H1 (cell line): ENCODE data around the gene RFNG. TPM values are rescaled to one million over a fixed set of nuclear protein-coding genes. Genes with fewer than 3 reads are reported as not detected.

Experiments
- CTCF ChIA-PET: fragments of 300-600 bp; sonication (Branson Sonifier 250); formaldehyde crosslinking; loops from one replicate; lab custom pipeline; 2021; ENCODE audit not compliant: partially characterized antibody; lab: Charles Lee
- POLR2A ChIA-PET: fragments of 300-600 bp; sonication (Branson Sonifier 250); formaldehyde crosslinking; loops from one replicate; lab custom pipeline; 2021; ENCODE audit warnings: inconsistent platforms; ENCODE audit not compliant: partially characterized antibody; lab: Charles Lee
- DNase-seq, 2 experiments: peaks; one replicate each; pipeline versions ENCODE4 v3.0.0 to v3.0.0-alpha.2; 2010 to 2022; ENCODE audit warnings: low spot score in 2 of 2, low read depth in 1 of 2, mixed read lengths in 1 of 2
- FAIRE-seq: peaks from 2 replicates; lab custom pipeline; 2011; peaks lifted over from hg19 to GRCh38; lab: Jason Lieb, UNC
- H2AFZ ChIP-seq: 2 replicates; pipeline ENCODE4 v1.8.1; 2012; ENCODE audit warnings: low read length, inconsistent platforms
- H2AK5ac ChIP-seq: 2 replicates; pipeline ENCODE4 v1.6.1; 2013; ENCODE audit warnings: low read depth, low read length
- H2BK120ac ChIP-seq: replicated peaks from 2 replicates; pipeline ENCODE3; 2013; ENCODE audit warnings: low read depth, low read length, inconsistent platforms
- H2BK12ac ChIP-seq: 2 replicates; pipeline ENCODE4 v1.6.1; 2013; ENCODE audit warnings: low read depth, low read length
- H2BK15ac ChIP-seq: 2 replicates; pipeline ENCODE4 v1.6.1; 2013; ENCODE audit warnings: low read length
- H2BK20ac ChIP-seq: 2 replicates; pipeline ENCODE4 v1.6.1; 2013; ENCODE audit warnings: low read length
- H2BK5ac ChIP-seq: 2 replicates; pipeline ENCODE4 v1.6.1; 2013; ENCODE audit warnings: low read depth, low read length
- H3K14ac ChIP-seq: 2 replicates; pipeline ENCODE4 v1.6.1; 2013; ENCODE audit warnings: inconsistent platforms; ENCODE audit not compliant: insufficient read length
- H3K18ac ChIP-seq: 2 replicates; pipeline ENCODE4 v1.6.1; 2013; ENCODE audit warnings: low read length; ENCODE audit errors: extremely low read depth
- H3K23ac ChIP-seq: 2 replicates; pipeline ENCODE4 v1.6.1; 2013; ENCODE audit warnings: inconsistent platforms; ENCODE audit not compliant: insufficient read length
- H3K23me2 ChIP-seq: 2 replicates; pipeline ENCODE4 v1.6.1; 2013; ENCODE audit warnings: low read depth, low read length
- H3K27ac ChIP-seq: 2 replicates; pipeline ENCODE4 v1.6.1; 2011; ENCODE audit warnings: low read depth, low read length, inconsistent platforms
- H3K27me3 ChIP-seq, 4 experiments: replicated peaks in 1 of 4; 1 replicate in 1 of 4; 2 replicates in 3 of 4; pipeline versions ENCODE4 v1.6.1 to v1.8.1; 2011 to 2013; ENCODE audit warnings: low read length in 3 of 4, mild to moderate bottlenecking in 3 of 4, inconsistent platforms in 2 of 4, mixed read lengths in 2 of 4, moderate library complexity in 1 of 4; ENCODE audit not compliant: control insufficient read depth in 3 of 4, insufficient read depth in 3 of 4; ENCODE audit errors: extremely low read depth in 1 of 4
- H3K36me3 ChIP-seq, 4 experiments: 2 replicates each; pipeline versions ENCODE4 v1.6.1 to v1.8.1; 2011 to 2013; ENCODE audit warnings: mild to moderate bottlenecking in 4 of 4, low read length in 3 of 4, moderate library complexity in 2 of 4, control low read depth in 1 of 4, inconsistent platforms in 1 of 4; ENCODE audit not compliant: insufficient read depth in 4 of 4, control insufficient read depth in 2 of 4
- H3K4ac ChIP-seq: replicated peaks from 2 replicates; pipeline ENCODE3; 2013; ENCODE audit warnings: low read length, low read depth, mixed read lengths, inconsistent platforms; ENCODE audit not compliant: insufficient read length
- H3K4me1 ChIP-seq, 4 experiments: replicated peaks in 1 of 4; 1 replicate in 1 of 4; 2 replicates in 3 of 4; pipeline versions ENCODE4 v1.6.1 to v1.8.1; 2011 to 2013; ENCODE audit warnings: low read length in 3 of 4, inconsistent platforms in 2 of 4, mixed read lengths in 1 of 4; ENCODE audit not compliant: insufficient read depth in 4 of 4, control insufficient read depth in 3 of 4
- H3K4me2 ChIP-seq, 2 experiments: 2 replicates each; pipeline versions ENCODE4 v1.6.1 to v1.8.1; 2011 to 2013; ENCODE audit warnings: low read depth in 2 of 2, low read length in 2 of 2, control low read depth in 1 of 2, inconsistent platforms in 1 of 2, mild to moderate bottlenecking in 1 of 2; ENCODE audit not compliant: insufficient read depth in 1 of 2
- H3K4me3 ChIP-seq, 4 experiments: fragments of 200-600, 300-600 bp in 1 of 4; sonication (generic), shearing (Covaris generic), sonication (Bioruptor Twin) in 1 of 4; 2 replicates each; pipeline versions ENCODE4 v1.5.1 to v1.8.1; 2011 to 2016; ENCODE audit warnings: low read length in 4 of 4, low read depth in 3 of 4, control low read depth in 2 of 4, inconsistent platforms in 2 of 4, mild to moderate bottlenecking in 2 of 4, mixed read lengths in 1 of 4, moderate library complexity in 1 of 4; ENCODE audit not compliant: insufficient read depth in 2 of 4; ENCODE audit errors: extremely low read depth in 1 of 4
- H3K56ac ChIP-seq: replicated peaks from 2 replicates; pipeline ENCODE3; 2013; ENCODE audit warnings: low read depth, mild to moderate bottlenecking, mixed read lengths, low read length, inconsistent platforms; ENCODE audit not compliant: insufficient read length
- H3K79me1 ChIP-seq: 2 replicates; pipeline ENCODE4 v1.6.1; 2013; ENCODE audit warnings: low read depth, low read length, control low read depth
- H3K79me2 ChIP-seq, 2 experiments: 2 replicates each; pipeline versions ENCODE4 v1.6.1 to v1.8.1; 2012 to 2013; ENCODE audit warnings: low read length in 2 of 2, mild to moderate bottlenecking in 2 of 2, inconsistent platforms in 1 of 2; ENCODE audit not compliant: insufficient read depth in 2 of 2, control insufficient read depth in 1 of 2
- H3K9ac ChIP-seq, 4 experiments: replicated peaks in 1 of 4; 1 replicate in 1 of 4; 2 replicates in 3 of 4; pipeline versions ENCODE4 v1.6.1 to v1.8.1; 2011 to 2013; ENCODE audit warnings: low read depth in 3 of 4, low read length in 3 of 4, control low read depth in 2 of 4, mild to moderate bottlenecking in 2 of 4, moderate library complexity in 2 of 4, inconsistent platforms in 1 of 4; ENCODE audit errors: extremely low read depth in 1 of 4
- H3K9me3 ChIP-seq, 2 experiments: 2 replicates each; pipeline versions ENCODE4 v1.6.1 to v1.8.1; 2012 to 2013; ENCODE audit warnings: mild to moderate bottlenecking in 2 of 2, moderate library complexity in 2 of 2, control low read depth in 1 of 2, inconsistent platforms in 1 of 2, low read depth in 1 of 2, low read length in 1 of 2, mixed read lengths in 1 of 2; ENCODE audit not compliant: insufficient read depth in 2 of 2
- H4K20me1 ChIP-seq, 2 experiments: replicated peaks in 1 of 2; 2 replicates each; pipeline versions ENCODE3 to v1.8.1; 2011 to 2013; ENCODE audit warnings: inconsistent platforms in 2 of 2, low read length in 2 of 2, mild to moderate bottlenecking in 1 of 2; ENCODE audit not compliant: insufficient read depth in 2 of 2, control insufficient read depth in 1 of 2
- H4K5ac ChIP-seq: 2 replicates; pipeline ENCODE4 v1.6.1; 2013; ENCODE audit warnings: low read length, low read depth, mixed read lengths, inconsistent platforms; ENCODE audit not compliant: insufficient read length
- H4K8ac ChIP-seq: 2 replicates; pipeline ENCODE4 v1.8.0; 2013; ENCODE audit warnings: mild to moderate bottlenecking, moderate library complexity, low read length, inconsistent platforms; ENCODE audit not compliant: insufficient read depth; ENCODE audit errors: extremely low read depth
- H4K91ac ChIP-seq: replicated peaks from 2 replicates; pipeline ENCODE3; 2013; ENCODE audit warnings: low read length, mixed read lengths, inconsistent platforms; ENCODE audit not compliant: insufficient read length
- ASH2L ChIP-seq: fragments of 200-600, 300-600 bp; sonication (generic); IDR thresholded peaks from one replicate; pipeline ENCODE4 v1.7.1; 2017; ENCODE audit warnings: low read length
- CHD2 ChIP-seq: IDR thresholded peaks from 2 replicates; pipeline ENCODE4 v1.6.1; 2012; ENCODE audit warnings: low read length, improper control_type of control experiment
- CREB1 ChIP-seq: IDR thresholded peaks from 2 replicates; pipeline ENCODE4 v1.6.1; 2012; ENCODE audit warnings: inconsistent platforms
- E2F6 ChIP-seq: IDR thresholded peaks from 2 replicates; pipeline ENCODE4 v1.6.1; 2012; ENCODE audit warnings: inconsistent platforms
- POU5F1 ChIP-seq: IDR thresholded peaks from 2 replicates; pipeline ENCODE4 v1.6.1; 2011; ENCODE audit warnings: low read depth, mild to moderate bottlenecking, low read length, moderate library complexity
- RXRA ChIP-seq: IDR thresholded peaks from 2 replicates; pipeline ENCODE4 v1.6.1; 2011; ENCODE audit warnings: low read depth, mild to moderate bottlenecking, low read length, moderate library complexity; ENCODE audit not compliant: insufficient read depth
- SIN3A ChIP-seq, 2 experiments: IDR thresholded peaks in 1 of 2; conservative IDR thresholded peaks in 1 of 2; 2 replicates each; pipeline ENCODE4 v1.6.1; 2011 to 2012; ENCODE audit warnings: low read length in 2 of 2, improper control_type of control experiment in 1 of 2, low read depth in 1 of 2, mild to moderate bottlenecking in 1 of 2
- SIX5 ChIP-seq: IDR thresholded peaks from 2 replicates; pipeline ENCODE4 v1.6.1; 2011; ENCODE audit warnings: mild to moderate bottlenecking, low read depth, low read length
- SP2 ChIP-seq: IDR thresholded peaks from 2 replicates; pipeline ENCODE4 v1.6.1; 2012; ENCODE audit warnings: mild to moderate bottlenecking, low read length, inconsistent platforms
- TAF7 ChIP-seq: optimal IDR thresholded peaks from 2 replicates; pipeline ENCODE3; 2011; ENCODE audit warnings: low read depth, mild to moderate bottlenecking, inconsistent platforms, low read length, moderate library complexity, borderline replicate concordance
- TEAD4 ChIP-seq: IDR thresholded peaks from 2 replicates; pipeline ENCODE4 v1.6.1; 2012; ENCODE audit warnings: low read depth, low read length, inconsistent platforms, mixed read lengths
- ZNF274 ChIP-seq: IDR thresholded peaks from 2 replicates; pipeline ENCODE4 v1.7.0; 2012; ENCODE audit warnings: low read length, borderline replicate concordance; ENCODE audit errors: extremely low read depth
- WGBS, 2 experiments: shearing (Covaris generic) in 1 of 2; methylation state at CpG; one replicate each; pipeline versions ENCODE4 v1.1.6 to v1.1.7; 2013 to 2015; ENCODE audit warnings: low lambda C conversion rate in 2 of 2, mixed read lengths in 2 of 2, inconsistent platforms in 1 of 2, low coverage in 1 of 2, missing lambda C conversion rate in 1 of 2; ENCODE audit not compliant: insufficient replicate concordance in 2 of 2, insufficient coverage in 1 of 2, insufficient read length in 1 of 2; ENCODE audit errors: extremely low coverage in 1 of 2, missing lambda C conversion rate in 1 of 2; 5-methylcytosine and 5-hydroxymethylcytosine counted together
- polyA plus RNA-seq, 7 experiments: library from polyadenylated mRNA; depleted of rRNA in 3 of 7; stranded (reverse) in 5 of 7; unstranded in 2 of 7; fragments of >200 nt in 5 of 7; fragments of 200-250 nt in 2 of 7; gene quantifications; 1 replicate in 5 of 7; 2 replicates in 1 of 7; 4 replicates in 1 of 7; pipeline versions ENCODE4 v1.2.1 to v1.2.3, GENCODE V29; 2011 to 2013; ENCODE audit warnings: missing spikeins in 2 of 7, mixed read lengths in 2 of 7
- total RNA-seq: library from RNA; stranded (reverse); fragmentation: NEBNext Ultra II Directional; extraction: Animal tissue kit (Norgen Biotek cat#: 25700); gene quantifications from 2 replicates; pipeline ENCODE4 v1.2.1, GENCODE V29; 2021

The RFNG gene
- total and polyA plus RNA-seq, 2 of the 8 experiments (the other 6 are each of a cell fraction or from before 2014, with no cell fraction given): 26.7 to 28.4 TPM

GRCh38 chr17:82001571-82002056, 50.0 kb downstream of the RFNG start:
- ChIA-PET CTCF (interaction anchor here (1.1 to 4.0 kb wide), 3 partner anchors 9 to 167 kb away, joined by 3 to 29 read pairs (median 4); partner anchors contain the start of gene PPP1R27), POLR2A (interaction anchor here (1.2 to 1.9 kb wide), 3 partner anchors 8 to 17 kb away, joined by 3 to 9 read pairs (median 5); no protein-coding TSS in a partner anchor)
- Histone ChIP-seq H4K5ac (no peak overlapping the region), H4K8ac (no peak overlapping the region), H2BK12ac (no peak overlapping the region), H3K23ac (no peak overlapping the region), H3K4ac (no peak overlapping the region), H3K18ac (no peak overlapping the region), H3K36me3 (no peaks in the 10 kb centered on the region), H2AFZ (no peak overlapping the region), H4K91ac (no peak overlapping the region), H4K20me1 (peaks cover 0 to 8% of the 10 kb centered on the region in 2 experiments), H3K4me1 (no peaks in the 10 kb centered on the region; a peak in 1 of 7 replicates), H3K27me3 (no peaks in the 10 kb centered on the region), H3K56ac (no peak overlapping the region), H3K9me3 (no peaks in the 10 kb centered on the region), H3K9ac (no peak overlapping the region), H3K14ac (no peak overlapping the region), H2BK5ac (no peak overlapping the region), H3K79me2 (no peaks in the 10 kb centered on the region), H3K4me3 (no peak overlapping the region), H2BK20ac (no peak overlapping the region), H3K4me2 (no peak overlapping the region), H2BK120ac (no peak overlapping the region), H3K23me2 (0 out of 2 replicates have a peak, but pooled peaks cover 1% of the 10 kb centered on the region), H2AK5ac (no peak overlapping the region), H3K27ac (no peak overlapping the region), H2BK15ac (no peak overlapping the region), H3K79me1 (peaks cover 3% of the 10 kb centered on the region)
- FAIRE-seq (no peak), DNase-seq (no peak)
- 94% methylated on average over 13 of the region's 17 CpGs; no CpG with 5 or more reads in 1 of the 2 experiments for WGBS, 2 experiments
- no peak for TF ChIP-seq SIX5
- TF ChIP-seq SIN3A (conservative IDR thresholded peaks at IDR 0.05 in 1 of 2, IDR thresholded peaks at IDR 0.05 in 1 of 2; ENCODE audit: low read depth in 1 of 2, low read length in 2 of 2): no peak
- TF ChIP-seq CREB1: no peak
- no peak for TF ChIP-seq CHD2
- no peak for TF ChIP-seq RXRA
- TF ChIP-seq SP2: no peak
- no peak for TF ChIP-seq TEAD4
- TF ChIP-seq TAF7: no peak
- TF ChIP-seq ASH2L: no peak
- TF ChIP-seq E2F6: no peak
- TF ChIP-seq POU5F1: no peak
- no peak for TF ChIP-seq ZNF274
